Measurements from ENCODE around the gene RABGAP1L.
"Not testable (repeated sequence)": the region's sequence is repeated elsewhere in the genome, so short reads cannot be mapped to it uniquely, and the experiment has no call there.

The RABGAP1L gene

GRCh38 chr1:174680101-174680500 is 520.8 kb downstream of the RABGAP1L start:
- H3K36me3 ChIP-seq (ENCODE audit: control insufficient read depth, insufficient read depth, low read length) = no peaks in the 10 kb centered on the region
- H3K27ac ChIP-seq (ENCODE audit: low read depth, low read length, severe bottlenecking) = no peak overlapping the region
- no peak overlapping the region for H3K4me3 ChIP-seq (ENCODE audit: extremely low read depth, insufficient read depth, low read length, poor library complexity, severe bottlenecking)
- H3K9me3 ChIP-seq (ENCODE audit: control insufficient read depth, low read length) = no peaks in the 10 kb centered on the region
- H3K4me1 ChIP-seq (ENCODE audit: control insufficient read depth, insufficient read depth, low read length, poor library complexity, severe bottlenecking) = no peaks in the 10 kb centered on the region
- 84 to 89% methylated on average over 3 of the region's 3 CpGs for WGBS, 2 experiments (ENCODE audit: insufficient coverage in 2 of 2)

- H3K4me3 ChIP-seq (ENCODE audit: extremely low read depth, insufficient read depth, low read length, poor library complexity, severe bottlenecking) = no peak overlapping the region
- 75 to 91% methylated on average over 2 of the region's 2 CpGs for WGBS, 2 experiments (ENCODE audit: insufficient coverage in 2 of 2)
- H3K9me3 ChIP-seq (ENCODE audit: control insufficient read depth, low read length) = no peaks in the 10 kb centered on the region
- no peak overlapping the region for H3K27ac ChIP-seq (ENCODE audit: low read depth, low read length, severe bottlenecking)
- H3K4me1 ChIP-seq (ENCODE audit: control insufficient read depth, insufficient read depth, low read length, poor library complexity, severe bottlenecking) = no peaks in the 10 kb centered on the region
- H3K36me3 ChIP-seq (ENCODE audit: control insufficient read depth, insufficient read depth, low read length) = no peaks in the 10 kb centered on the region
Measured at GRCh38 chr1:174682419-174683008, 523.2 kb downstream of the RABGAP1L start.

- Histone ChIP-seq H3K4me1 (ENCODE audit: control insufficient read depth, insufficient read depth, low read length, poor library complexity, severe bottlenecking) (no peaks in the 10 kb centered on the region), H3K36me3 (ENCODE audit: control insufficient read depth, insufficient read depth, low read length) (no peaks in the 10 kb centered on the region), H3K27ac (ENCODE audit: low read depth, low read length, severe bottlenecking) (no peak overlapping the region), H3K4me3 (ENCODE audit: extremely low read depth, insufficient read depth, low read length, poor library complexity, severe bottlenecking) (no peak overlapping the region), H3K9me3 (ENCODE audit: control insufficient read depth, low read length) (no peaks in the 10 kb centered on the region)
Measured at GRCh38 chr1:174686213-174686612, 526.9 kb downstream of the RABGAP1L start.

GRCh38 chr1:174689524-174689923 is 530.2 kb downstream of the RABGAP1L start:
- Histone ChIP-seq H3K4me1 (ENCODE audit: control insufficient read depth, insufficient read depth, low read length, poor library complexity, severe bottlenecking) (no peaks in the 10 kb centered on the region), H3K9me3 (ENCODE audit: control insufficient read depth, low read length) (no peaks in the 10 kb centered on the region), H3K27ac (ENCODE audit: low read depth, low read length, severe bottlenecking) (no peak overlapping the region), H3K4me3 (ENCODE audit: extremely low read depth, insufficient read depth, low read length, poor library complexity, severe bottlenecking) (no peak overlapping the region), H3K36me3 (ENCODE audit: control insufficient read depth, insufficient read depth, low read length) (no peaks in the 10 kb centered on the region)
- WGBS, 2 experiments (ENCODE audit: insufficient coverage in 2 of 2) = 83% methylated on average over 1 of the region's 1 CpG; no CpG with 5 or more reads in 1 of the 2 experiments

- Histone ChIP-seq H3K4me1 (ENCODE audit: control insufficient read depth, insufficient read depth, low read length, poor library complexity, severe bottlenecking) (no peaks in the 10 kb centered on the region), H3K27ac (ENCODE audit: low read depth, low read length, severe bottlenecking) (no peak overlapping the region), H3K4me3 (ENCODE audit: extremely low read depth, insufficient read depth, low read length, poor library complexity, severe bottlenecking) (no peak overlapping the region), H3K9me3 (ENCODE audit: control insufficient read depth, low read length) (no peaks in the 10 kb centered on the region), H3K36me3 (ENCODE audit: control insufficient read depth, insufficient read depth, low read length) (no peaks in the 10 kb centered on the region)
Measured at GRCh38 chr1:174690266-174690665, 530.9 kb downstream of the RABGAP1L start.

GRCh38 chr1:174692313-174692712 is 533.0 kb downstream of the RABGAP1L start:
- H3K27ac ChIP-seq (ENCODE audit: low read depth, low read length, severe bottlenecking) = no peak overlapping the region
- WGBS, 2 experiments (ENCODE audit: insufficient coverage in 2 of 2) = no CpG with 5 or more reads among the region's 1 CpG
- H3K36me3 ChIP-seq (ENCODE audit: control insufficient read depth, insufficient read depth, low read length) = no peaks in the 10 kb centered on the region
- no peaks in the 10 kb centered on the region for H3K9me3 ChIP-seq (ENCODE audit: control insufficient read depth, low read length)
- H3K4me1 ChIP-seq (ENCODE audit: control insufficient read depth, insufficient read depth, low read length, poor library complexity, severe bottlenecking) = no peaks in the 10 kb centered on the region
- no peak overlapping the region for H3K4me3 ChIP-seq (ENCODE audit: extremely low read depth, insufficient read depth, low read length, poor library complexity, severe bottlenecking)

GRCh38 chr1:174693085-174693484 is 533.8 kb downstream of the RABGAP1L start:
- Histone ChIP-seq H3K4me3 (ENCODE audit: extremely low read depth, insufficient read depth, low read length, poor library complexity, severe bottlenecking) (no peak overlapping the region), H3K27ac (ENCODE audit: low read depth, low read length, severe bottlenecking) (no peak overlapping the region)
- 92% methylated on average over 2 of the region's 3 CpGs; no CpG with 5 or more reads in 1 of the 2 experiments for WGBS, 2 experiments (ENCODE audit: insufficient coverage in 2 of 2)

GRCh38 chr1:174693539-174693938 is 534.2 kb downstream of the RABGAP1L start:
- H3K36me3 ChIP-seq (ENCODE audit: control insufficient read depth, insufficient read depth, low read length); H3K4me1 ChIP-seq (ENCODE audit: control insufficient read depth, insufficient read depth, low read length, poor library complexity, severe bottlenecking); H3K9me3 ChIP-seq (ENCODE audit: control insufficient read depth, low read length); H3K27ac ChIP-seq (ENCODE audit: low read depth, low read length, severe bottlenecking); H3K4me3 ChIP-seq (ENCODE audit: extremely low read depth, insufficient read depth, low read length, poor library complexity, severe bottlenecking): not testable (repeated sequence)

More at GRCh38 chr1:174693085-174693484, 533.8 kb downstream of the RABGAP1L start:
- no peaks in the 10 kb centered on the region for H3K36me3 ChIP-seq (ENCODE audit: control insufficient read depth, insufficient read depth, low read length)
- H3K4me1 ChIP-seq (ENCODE audit: control insufficient read depth, insufficient read depth, low read length, poor library complexity, severe bottlenecking) = no peaks in the 10 kb centered on the region
- no peaks in the 10 kb centered on the region for H3K9me3 ChIP-seq (ENCODE audit: control insufficient read depth, low read length)

- H3K4me1 ChIP-seq (ENCODE audit: control insufficient read depth, insufficient read depth, low read length, poor library complexity, severe bottlenecking) = no peaks in the 10 kb centered on the region
- no peaks in the 10 kb centered on the region for H3K9me3 ChIP-seq (ENCODE audit: control insufficient read depth, low read length)
- no peaks in the 10 kb centered on the region for H3K36me3 ChIP-seq (ENCODE audit: control insufficient read depth, insufficient read depth, low read length)
- no peak overlapping the region for H3K27ac ChIP-seq (ENCODE audit: low read depth, low read length, severe bottlenecking)
- WGBS, 2 experiments (ENCODE audit: insufficient coverage in 2 of 2) = 69 to 84% methylated on average over 3 of the region's 5 CpGs
- no peak overlapping the region for H3K4me3 ChIP-seq (ENCODE audit: extremely low read depth, insufficient read depth, low read length, poor library complexity, severe bottlenecking)
Measured at GRCh38 chr1:174696026-174696821, 536.9 kb downstream of the RABGAP1L start.

- Histone ChIP-seq H3K4me1 (ENCODE audit: control insufficient read depth, insufficient read depth, low read length, poor library complexity, severe bottlenecking) (no peaks in the 10 kb centered on the region), H3K4me3 (ENCODE audit: extremely low read depth, insufficient read depth, low read length, poor library complexity, severe bottlenecking) (no peak overlapping the region), H3K36me3 (ENCODE audit: control insufficient read depth, insufficient read depth, low read length) (no peaks in the 10 kb centered on the region), H3K9me3 (ENCODE audit: control insufficient read depth, low read length) (no peaks in the 10 kb centered on the region), H3K27ac (ENCODE audit: low read depth, low read length, severe bottlenecking) (no peak overlapping the region)
- WGBS, 2 experiments (ENCODE audit: insufficient coverage in 2 of 2) = 64 to 86% methylated on average over 2 to 3 of the region's 3 CpGs
Measured at GRCh38 chr1:174700314-174700713, 541.0 kb downstream of the RABGAP1L start.

GRCh38 chr1:174700775-174701174 is 541.5 kb downstream of the RABGAP1L start:
- WGBS, 2 experiments (ENCODE audit: insufficient coverage in 2 of 2) = 63% methylated on average over 1 of the region's 3 CpGs; no CpG with 5 or more reads in 1 of the 2 experiments
- H3K4me1 ChIP-seq (ENCODE audit: control insufficient read depth, insufficient read depth, low read length, poor library complexity, severe bottlenecking) = no peaks in the 10 kb centered on the region
- no peak overlapping the region for H3K4me3 ChIP-seq (ENCODE audit: extremely low read depth, insufficient read depth, low read length, poor library complexity, severe bottlenecking)
- no peaks in the 10 kb centered on the region for H3K9me3 ChIP-seq (ENCODE audit: control insufficient read depth, low read length)
- no peaks in the 10 kb centered on the region for H3K36me3 ChIP-seq (ENCODE audit: control insufficient read depth, insufficient read depth, low read length)
- no peak overlapping the region for H3K27ac ChIP-seq (ENCODE audit: low read depth, low read length, severe bottlenecking)
